Measurements from ENCODE around the gene ACSS3. TPM values are rescaled to one million over a fixed set of nuclear protein-coding genes. Genes with fewer than 3 reads are reported as not detected.

ACSS3 gene
- total and polyA plus RNA-seq, 8 donors = 0.73 to 28.5 (median 4.6) TPM

DNA sequence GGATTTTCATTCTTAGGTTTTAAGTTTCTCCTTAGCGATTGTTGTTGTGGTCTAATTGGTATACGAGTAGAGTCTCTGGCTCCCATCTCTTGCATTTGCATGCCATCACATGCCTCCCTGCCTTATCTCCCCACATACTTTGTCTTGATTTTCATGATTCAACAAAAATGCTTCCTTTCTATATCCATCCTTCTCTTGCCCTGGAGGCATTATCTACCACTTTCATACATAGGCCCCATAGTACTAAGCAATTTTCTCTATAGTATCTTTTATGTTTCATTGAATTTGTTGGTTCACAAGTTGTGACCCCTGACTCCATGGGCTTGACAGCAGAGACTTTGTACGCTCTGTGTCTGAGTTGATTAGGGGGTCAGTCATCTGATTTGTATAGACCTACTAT lies 226.1 kb downstream of the ACSS3 start:
- intact Hi-C loops (cut with DNase I; ENCODE audit: low total_unique reads) = no loop called here
- no peak for DNase-seq
- Histone ChIP-seq H3K4me1 (no peaks in the 10 kb centered on the region), H3K27me3 (no peaks in the 10 kb centered on the region), H3K4me3 (no peak overlapping the region), H3K9me3 (no peaks in the 10 kb centered on the region), H3K27ac (no peak overlapping the region), H3K36me3 (no peaks in the 10 kb centered on the region)
- TF ChIP-seq EP300 (IDR thresholded peaks at IDR 0.05) = no peak
- no peak for TF ChIP-seq CTCF (IDR thresholded peaks at IDR 0.05)
- TF ChIP-seq POLR2A (IDR thresholded peaks at IDR 0.05) = no peak
- TF ChIP-seq POLR2AphosphoS5 (IDR thresholded peaks at IDR 0.05) = no peak
- 84 to 90% (median 89%) methylated on average over 3 of the region's 3 CpGs for WGBS, 5 donors

Small RNA genes within 50 kb of the gene (small RNA-seq; reads per million reads assigned to genes)
- gene MIR4699 = 0 to 0.31 (median 0) reads per million in 4 donors

Other genes with a start within 250 kb of the ACSS3 start
- 100 to 1,000 TPM in 1 of 5 donors, 10 to 100 TPM in 2, 1 to 10 TPM in 1, under 1 TPM in 1; 0.45 to 163 (median 15.6) TPM for gene LIN7A, start 140.1 kb upstream of the ACSS3 start, total RNA-seq
- gene LIN7A, start 140.1 kb upstream of the ACSS3 start, polyA plus RNA-seq = 1 to 10 TPM; 1.6 to 2.4 (median 2.1) TPM

Data from stomach (tissue), 9 donors.